RWPE1 (cell line): ENCODE results near the gene SERPINB11.

Experiments
- CTCF ChIA-PET: fragments of 350-600 bp; sonication (Branson Sonifier 250); formaldehyde crosslinking; extraction: SDS; loops from one replicate; lab custom pipeline; 2021; lab: Yijun Ruan, JAX
- POLR2A ChIA-PET: fragments of 400-600 bp; formaldehyde crosslinking; extraction: SDS; loops from one replicate; lab custom pipeline; 2020; ENCODE audit warnings: antibody characterized with exemption; ENCODE audit not compliant: low non-redundant PET; lab: Yijun Ruan, JAX
- DNase-seq: peaks from one replicate; pipeline ENCODE4 v3.0.0; 2012; ENCODE audit warnings: low spot score
- H3K27ac ChIP-seq: fragments of 450-650 bp; 2 replicates; pipeline ENCODE4 v1.5.1; 2017
- TF ChIP-seq, protein P1 (sequence below): fragments of 450-650 bp; conservative IDR thresholded peaks from 2 replicates; pipeline ENCODE4 v1.5.1; 2017; ENCODE audit warnings: low read depth, mild to moderate bottlenecking

The SERPINB11 gene

DNA sequence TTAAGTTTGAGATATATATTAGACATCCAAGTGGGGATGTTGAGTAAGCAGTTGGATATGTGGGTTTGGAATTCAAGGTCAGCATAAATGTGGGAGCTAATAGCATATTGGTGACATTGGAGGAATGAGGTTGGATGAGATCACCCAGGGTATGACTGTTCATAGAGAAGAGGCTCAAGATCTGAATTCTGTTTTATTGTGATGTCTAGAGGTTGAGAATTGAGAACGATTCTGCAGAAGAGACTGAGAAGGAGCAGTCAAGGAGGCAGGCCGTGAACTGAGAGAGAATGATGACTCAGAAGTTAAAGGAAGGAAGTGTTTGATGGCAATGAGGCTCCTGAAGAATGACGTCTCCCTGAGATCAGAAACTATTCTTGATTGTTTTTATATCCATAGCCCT is 5.9 kb downstream of the SERPINB11 start:
- no peak for DNase-seq
- no peak overlapping the region for H3K27ac ChIP-seq
- POLR2A ChIA-PET = no interaction called here
- CTCF ChIA-PET = no interaction called here
- TF ChIP-seq, protein P1, sequence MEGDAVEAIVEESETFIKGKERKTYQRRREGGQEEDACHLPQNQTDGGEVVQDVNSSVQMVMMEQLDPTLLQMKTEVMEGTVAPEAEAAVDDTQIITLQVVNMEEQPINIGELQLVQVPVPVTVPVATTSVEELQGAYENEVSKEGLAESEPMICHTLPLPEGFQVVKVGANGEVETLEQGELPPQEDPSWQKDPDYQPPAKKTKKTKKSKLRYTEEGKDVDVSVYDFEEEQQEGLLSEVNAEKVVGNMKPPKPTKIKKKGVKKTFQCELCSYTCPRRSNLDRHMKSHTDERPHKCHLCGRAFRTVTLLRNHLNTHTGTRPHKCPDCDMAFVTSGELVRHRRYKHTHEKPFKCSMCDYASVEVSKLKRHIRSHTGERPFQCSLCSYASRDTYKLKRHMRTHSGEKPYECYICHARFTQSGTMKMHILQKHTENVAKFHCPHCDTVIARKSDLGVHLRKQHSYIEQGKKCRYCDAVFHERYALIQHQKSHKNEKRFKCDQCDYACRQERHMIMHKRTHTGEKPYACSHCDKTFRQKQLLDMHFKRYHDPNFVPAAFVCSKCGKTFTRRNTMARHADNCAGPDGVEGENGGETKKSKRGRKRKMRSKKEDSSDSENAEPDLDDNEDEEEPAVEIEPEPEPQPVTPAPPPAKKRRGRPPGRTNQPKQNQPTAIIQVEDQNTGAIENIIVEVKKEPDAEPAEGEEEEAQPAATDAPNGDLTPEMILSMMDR = no peak

DNA sequence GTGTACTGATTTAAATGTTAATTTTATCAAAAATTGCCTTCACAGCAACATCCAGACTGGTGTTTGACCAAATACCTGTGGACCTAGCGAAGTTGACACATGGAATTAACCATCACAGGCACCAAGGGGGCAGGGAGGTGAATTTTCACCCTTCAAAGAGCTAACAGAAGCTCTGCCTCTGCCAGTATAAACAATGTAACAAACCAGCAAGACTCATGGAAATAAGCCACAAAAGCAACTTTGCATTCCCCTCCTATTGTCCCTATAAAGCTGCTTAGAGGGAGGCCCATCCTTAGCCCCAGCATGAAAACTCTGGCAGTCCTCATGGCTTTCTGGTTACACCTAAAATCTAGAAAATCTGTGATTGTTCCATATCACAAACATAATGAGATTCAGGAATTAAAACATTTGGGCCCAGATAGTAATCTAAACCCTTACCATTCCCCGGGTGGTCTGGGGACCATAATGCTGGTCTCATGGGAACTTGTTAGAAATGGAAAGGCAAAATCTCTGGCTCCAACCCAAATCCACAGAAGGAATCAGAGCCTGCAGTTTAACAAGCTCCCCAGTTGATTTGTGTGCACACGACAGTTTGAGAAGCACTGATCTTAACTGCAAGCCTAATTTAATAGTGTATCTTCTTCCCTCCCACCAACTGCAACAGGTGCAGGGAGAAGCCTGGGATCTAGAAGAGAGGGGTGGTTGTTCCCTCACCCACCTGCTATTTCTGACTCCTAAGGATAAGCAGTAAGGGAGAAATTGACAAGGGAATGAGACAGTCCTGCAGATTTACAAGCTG is 23.1 kb downstream of the SERPINB11 start:
- ChIA-PET CTCF (interaction anchor here (0.6 to 0.7 kb wide), 2 partner anchors 80 to 159 kb away, joined by 3 read pairs; no protein-coding TSS in a partner anchor), POLR2A (no interaction called here)
- DNase-seq = no peak
- TF ChIP-seq, protein P1 = no peak
- no peak overlapping the region for H3K27ac ChIP-seq

DNA sequence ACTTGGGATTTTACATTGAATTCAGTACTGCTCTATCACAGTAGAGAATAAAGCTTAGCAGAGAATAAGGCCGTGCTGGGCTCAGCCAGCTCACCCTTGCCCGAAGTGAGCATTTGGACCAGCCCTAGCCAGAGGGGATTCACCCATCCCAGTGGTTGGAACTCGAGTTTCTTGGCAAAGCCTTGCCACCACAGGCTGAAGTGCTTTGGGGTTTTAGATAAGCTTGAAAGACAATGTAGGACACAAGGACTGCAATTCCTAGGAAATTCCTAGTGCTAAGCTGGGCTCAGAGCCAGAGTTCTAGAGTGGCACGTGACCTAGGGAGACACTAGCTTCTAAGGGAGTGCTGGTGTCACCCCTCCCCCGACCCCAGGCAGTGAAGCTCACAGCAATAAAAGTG is 28.0 kb downstream of the SERPINB11 start:
- CTCF ChIA-PET = interaction anchor here (1.6 kb wide), 1 partner anchor 11 kb away, joined by 12 read pairs; no protein-coding TSS in a partner anchor
- POLR2A ChIA-PET = no interaction called here
- peak overlapping the region; percentile 78 for H3K27ac ChIP-seq
- TF ChIP-seq, protein P1 = no peak
- peak; percentile 32 for DNase-seq

DNA sequence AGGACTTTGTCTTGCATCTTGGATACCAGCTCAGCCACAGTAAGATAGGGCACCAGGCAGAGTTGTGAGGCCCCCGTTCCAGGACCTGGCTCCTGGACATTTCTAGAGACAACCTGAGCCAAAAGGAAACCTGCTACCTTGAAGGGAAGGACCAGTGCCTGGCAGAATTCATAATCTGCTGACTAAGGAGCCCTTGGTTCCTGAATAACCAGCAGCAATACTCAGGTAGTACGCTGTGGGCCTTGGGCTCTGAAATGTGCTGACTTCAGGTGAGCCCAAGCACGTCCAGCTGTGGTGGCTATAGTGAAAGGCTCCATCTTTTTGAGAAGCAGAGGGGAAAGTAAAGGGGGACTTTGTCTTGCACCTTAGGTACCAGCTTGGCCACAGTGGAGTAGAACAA is 28.5 kb downstream of the SERPINB11 start:
- H3K27ac ChIP-seq = peak overlapping the region; percentile 78
- DNase-seq = no peak
- CTCF ChIA-PET = interaction anchor here (0.6 to 1.6 kb wide), 2 partner anchors 11 to 205 kb away, joined by 3 to 12 read pairs; no protein-coding TSS in a partner anchor
- TF ChIP-seq, protein P1 = no peak
- POLR2A ChIA-PET = no interaction called here

DNA sequence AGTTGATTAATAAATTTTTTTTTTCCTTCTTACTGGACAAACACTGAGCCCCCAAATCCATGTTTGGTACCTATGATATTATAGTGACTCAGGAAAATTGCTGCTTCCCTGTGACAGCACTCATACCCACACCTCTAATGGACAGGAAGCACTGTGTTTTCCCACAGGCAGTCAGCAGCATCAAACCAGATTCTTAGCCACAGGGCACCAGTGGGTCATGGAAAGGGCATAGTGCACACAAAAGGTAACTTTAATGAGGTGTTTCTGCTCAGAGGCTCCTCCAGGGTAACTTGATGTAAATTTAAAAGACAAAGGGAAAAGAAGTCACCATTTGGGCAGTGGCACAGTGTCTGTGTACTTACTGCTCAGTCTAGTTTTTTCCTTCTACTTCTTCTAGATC is 34.1 kb downstream of the SERPINB11 start:
- POLR2A ChIA-PET = no interaction called here

DNA sequence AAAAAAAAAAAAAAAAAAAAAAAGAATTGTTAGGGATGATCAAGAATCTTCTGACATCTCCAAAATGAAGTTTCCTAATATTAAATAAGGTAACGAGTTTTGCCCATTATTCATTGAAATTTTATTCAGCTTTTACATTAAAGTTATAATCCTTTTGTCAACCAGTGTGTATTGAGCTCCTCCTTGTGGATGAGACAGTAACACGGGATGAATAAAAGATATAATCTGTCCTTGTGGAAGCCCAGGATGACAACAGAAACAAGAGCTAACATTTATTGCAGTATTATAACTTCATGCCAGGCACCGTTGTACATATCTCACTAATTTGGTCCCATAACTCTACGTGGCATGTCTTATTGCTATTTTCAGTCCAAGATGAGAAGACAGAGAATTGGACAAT is 39.0 kb downstream of the SERPINB11 start:
- ChIA-PET CTCF (interaction anchor here (0.5 to 2.7 kb wide), 25 partner anchors 9 to 1558 kb away, joined by 3 to 35 read pairs (median 4); partner anchors contain the start of gene SERPINB13), POLR2A (no interaction called here)
- peak; percentile 11 for DNase-seq
- H3K27ac ChIP-seq = no peak overlapping the region
- TF ChIP-seq, protein P1 = peak; percentile 68

More for the DNA sequence above, 34.1 kb downstream of the SERPINB11 start:
- CTCF ChIA-PET = no interaction called here
- TF ChIP-seq, protein P1 = no peak
- peak; percentile 77 for DNase-seq
- H3K27ac ChIP-seq = no peak overlapping the region
